SJCRH30 (cell line): Measurements from ENCODE around the gene CRACDL. TPM values are rescaled to one million over a fixed set of nuclear protein-coding genes. Genes with fewer than 3 reads are reported as not detected.

Experiments
- DNase-seq, 2 experiments: peaks; one replicate each; pipeline ENCODE4 v3.0.0-alpha.2; 2015 to 2020
- H3K27ac ChIP-seq: fragments of 250-450 bp; sonication (Bioruptor Pico); 2 replicates; pipeline ENCODE4 v1.5.1; 2020; ENCODE audit warnings: mild to moderate bottlenecking, moderate library complexity
- H3K27me3 ChIP-seq: fragments of 250-450 bp; sonication (Bioruptor Pico); 2 replicates; pipeline ENCODE4 v1.5.1; 2020; ENCODE audit warnings: mild to moderate bottlenecking, moderate library complexity
- H3K36me3 ChIP-seq: fragments of 250-450 bp; sonication (Bioruptor Pico); 2 replicates; pipeline ENCODE4 v1.5.1; 2020; ENCODE audit warnings: mild to moderate bottlenecking, moderate library complexity
- H3K4me1 ChIP-seq: fragments of 250-450 bp; sonication (Bioruptor Pico); 2 replicates; pipeline ENCODE4 v1.5.1; 2020; ENCODE audit warnings: mild to moderate bottlenecking, moderate library complexity
- H3K4me3 ChIP-seq: fragments of 250-450 bp; sonication (Bioruptor Pico); 2 replicates; pipeline ENCODE4 v1.5.1; 2020; ENCODE audit warnings: mild to moderate bottlenecking, moderate library complexity
- H3K9me3 ChIP-seq: fragments of 250-450 bp; sonication (Bioruptor Pico); replicated peaks from 2 replicates; pipeline ENCODE4 v1.5.1; 2020; ENCODE audit warnings: mild to moderate bottlenecking, moderate library complexity
- total RNA-seq: library from RNA; depleted of rRNA; stranded (reverse); fragments of >200 nt; shearing (Covaris generic); gene quantifications from 2 replicates; pipeline ENCODE4 v1.2.3, GENCODE V29; 2014

CRACDL gene
- total RNA-seq, 1 experiment from 2014 or later = not detected

DNA sequence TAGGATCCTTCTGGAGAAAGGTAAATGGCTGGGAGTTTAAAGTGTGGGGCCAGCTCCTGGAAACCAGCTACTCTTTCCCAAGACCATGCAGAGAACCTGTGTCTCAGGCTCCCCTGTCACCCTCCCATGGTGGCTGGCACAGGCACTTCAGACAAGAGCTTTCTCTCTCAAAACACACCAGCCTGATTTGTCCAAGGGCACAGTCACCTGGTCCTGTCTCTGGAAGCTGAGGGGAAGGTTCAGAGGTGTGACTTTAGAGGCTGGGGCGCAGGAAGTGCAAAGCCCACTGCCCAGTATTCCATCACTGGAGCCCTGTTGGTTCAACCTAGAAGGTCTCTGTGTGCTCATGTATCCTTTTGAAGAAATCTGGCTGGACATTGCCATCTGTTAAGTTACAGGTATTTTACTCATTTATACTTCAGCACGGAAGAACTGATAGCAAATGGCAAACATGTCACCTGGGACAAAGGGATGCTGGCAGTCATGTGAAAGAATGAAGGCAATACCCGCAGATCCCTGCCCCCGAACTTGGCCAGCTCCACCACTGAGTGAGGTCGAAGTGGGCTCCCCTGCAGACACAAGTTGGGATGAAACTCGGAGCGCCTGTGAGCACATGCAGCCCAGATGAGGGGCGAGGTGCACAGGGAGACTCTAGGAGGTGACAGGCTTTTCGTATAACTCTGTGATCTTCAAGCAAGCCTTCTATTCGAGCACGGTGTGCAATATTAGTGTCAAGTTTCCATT, 108.2 kb downstream of the CRACDL start:
- Histone ChIP-seq H3K36me3 (no peaks in the 10 kb centered on the region), H3K27ac (no peak overlapping the region), H3K4me3 (no peak overlapping the region), H3K4me1 (no peaks in the 10 kb centered on the region), H3K9me3 (no peaks in the 10 kb centered on the region), H3K27me3 (peaks cover 10% of the 10 kb centered on the region)
- no peak for DNase-seq

DNA sequence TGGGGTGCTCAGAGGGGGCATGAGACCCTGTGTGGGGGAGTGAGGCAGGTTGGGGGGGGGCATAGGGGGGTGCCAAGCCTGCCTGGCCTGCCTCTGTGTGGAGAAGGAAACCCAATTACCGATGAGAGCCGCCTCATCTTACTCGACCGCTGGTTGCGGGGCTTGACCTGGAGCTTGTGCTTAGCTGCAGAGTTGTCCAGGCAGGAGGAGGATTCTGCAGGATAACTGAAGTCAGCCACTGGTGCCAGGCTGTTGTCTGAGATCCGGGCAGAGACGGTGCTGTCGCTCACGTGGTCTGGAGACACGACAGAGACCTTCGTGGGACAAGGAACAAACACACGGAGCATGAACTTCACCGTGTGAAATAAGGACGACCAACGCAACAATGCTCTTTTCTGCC, 109.2 kb downstream of the CRACDL start:
- Histone ChIP-seq H3K4me3 (no peak overlapping the region), H3K4me1 (no peaks in the 10 kb centered on the region), H3K36me3 (no peaks in the 10 kb centered on the region), H3K27me3 (peaks cover 10% of the 10 kb centered on the region), H3K9me3 (no peaks in the 10 kb centered on the region), H3K27ac (no peak overlapping the region)
- no peak for DNase-seq

DNA sequence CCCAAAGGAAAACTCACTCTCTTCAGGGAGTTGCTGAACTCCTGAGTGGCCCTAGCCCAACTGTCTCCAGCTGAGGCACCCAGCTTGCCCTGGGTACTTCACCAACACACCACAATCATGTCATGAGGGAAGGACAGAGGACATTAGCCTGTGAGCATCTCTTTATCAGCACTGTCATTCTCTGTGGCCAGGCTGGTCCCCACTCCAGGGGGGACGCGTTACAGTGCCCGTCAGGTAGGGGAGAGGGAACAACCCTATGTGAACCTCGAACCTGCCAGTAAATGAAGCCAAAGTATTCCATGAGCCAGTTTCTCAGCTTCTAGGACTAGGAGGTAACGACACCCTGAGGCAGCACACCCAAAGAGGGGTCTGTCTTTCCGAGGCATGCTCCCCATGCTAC, 110.2 kb downstream of the CRACDL start:
- no peaks in the 10 kb centered on the region for H3K9me3 ChIP-seq
- no peaks in the 10 kb centered on the region for H3K36me3 ChIP-seq
- H3K27me3 ChIP-seq = peaks cover 10% of the 10 kb centered on the region
- H3K4me3 ChIP-seq = no peak overlapping the region
- H3K4me1 ChIP-seq = no peaks in the 10 kb centered on the region
- H3K27ac ChIP-seq = no peak overlapping the region
- no peak for DNase-seq

DNA sequence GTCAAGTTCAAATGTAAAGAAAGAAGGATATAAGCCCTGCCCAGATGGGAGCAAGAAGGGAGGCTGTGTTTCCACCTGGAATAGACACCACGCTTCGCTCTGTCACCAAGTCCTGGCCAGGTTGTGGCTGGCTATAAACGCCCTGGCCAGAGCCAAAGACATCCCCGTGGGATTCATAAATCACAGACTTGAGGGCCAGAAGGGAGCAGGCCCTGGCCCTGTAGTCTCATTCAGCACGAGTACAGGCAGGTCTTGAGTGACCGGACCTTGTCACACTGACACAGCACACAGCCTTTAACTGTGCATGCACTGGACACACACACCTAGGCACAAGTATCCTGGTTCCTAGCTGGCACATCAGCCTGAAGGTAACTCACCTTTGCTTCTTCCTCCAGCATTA, 110.6 kb downstream of the CRACDL start:
- Histone ChIP-seq H3K4me1 (no peaks in the 10 kb centered on the region), H3K4me3 (no peak overlapping the region), H3K9me3 (no peaks in the 10 kb centered on the region), H3K36me3 (no peaks in the 10 kb centered on the region), H3K27ac (no peak overlapping the region), H3K27me3 (peaks cover 10% of the 10 kb centered on the region)
- DNase-seq = no peak

DNA sequence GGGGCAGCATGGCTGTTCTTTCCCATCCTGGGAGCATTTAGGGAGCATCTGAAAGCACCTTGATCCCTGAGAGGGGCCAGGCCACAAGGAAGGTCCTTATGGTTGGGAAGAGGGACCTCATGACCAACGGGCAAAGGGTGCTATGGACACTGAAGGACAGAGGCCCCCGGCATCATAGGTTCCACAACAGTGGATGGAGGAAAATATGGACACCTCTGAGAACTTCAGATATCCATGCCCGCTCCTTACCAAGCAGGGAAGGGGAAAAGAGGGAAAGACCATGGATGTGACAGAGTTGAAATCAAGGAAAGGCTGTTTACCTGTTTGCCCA, 111.0 kb downstream of the CRACDL start:
- no peak for DNase-seq
- no peak overlapping the region for H3K27ac ChIP-seq

DNA sequence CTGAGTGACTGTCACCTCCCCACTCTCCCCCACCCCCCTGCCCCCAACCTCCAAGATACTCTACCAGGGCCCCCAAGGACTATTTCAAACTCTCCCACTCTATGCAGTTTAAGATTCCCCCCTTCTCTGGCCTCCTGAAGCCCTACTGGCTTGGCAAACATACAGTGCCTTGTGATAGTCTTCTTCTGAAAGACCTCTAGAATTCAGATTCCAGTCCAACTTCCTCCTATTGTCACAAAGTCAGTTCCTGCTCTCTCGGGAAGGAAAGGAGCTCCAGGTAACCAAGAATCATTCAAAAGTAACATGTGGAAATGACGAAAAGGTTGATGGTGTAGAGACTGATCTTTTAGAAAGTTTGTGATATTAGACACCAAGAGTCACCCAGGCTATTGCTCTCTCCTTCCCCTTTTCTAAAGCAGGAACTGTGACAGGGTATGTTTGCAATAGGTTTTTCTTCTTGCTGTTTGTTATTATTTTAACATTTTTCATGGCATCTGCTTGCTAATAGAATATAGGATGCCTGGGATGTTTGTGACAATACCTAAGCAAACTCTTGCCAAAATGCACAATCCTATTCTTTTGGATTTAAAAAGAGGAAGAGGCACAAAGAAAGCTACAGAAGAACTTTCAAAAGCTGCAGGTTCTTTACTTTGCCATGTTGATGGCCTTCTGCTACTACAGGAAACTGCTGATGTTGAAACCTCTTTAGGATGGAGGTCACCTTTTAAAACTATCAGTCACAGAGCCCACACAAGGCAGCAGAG, 111.6 kb downstream of the CRACDL start:
- no peak overlapping the region for H3K4me3 ChIP-seq
- no peak overlapping the region for H3K27ac ChIP-seq
- H3K9me3 ChIP-seq = no peaks in the 10 kb centered on the region
- no peak for DNase-seq
- peaks cover 5% of the 10 kb centered on the region; the same call in 1 of the 2 replicates for H3K27me3 ChIP-seq
- no peaks in the 10 kb centered on the region for H3K4me1 ChIP-seq
- no peaks in the 10 kb centered on the region for H3K36me3 ChIP-seq

More for the DNA sequence above, 111.0 kb downstream of the CRACDL start:
- Histone ChIP-seq H3K4me3 (no peak overlapping the region), H3K4me1 (no peaks in the 10 kb centered on the region), H3K27me3 (peaks cover 10% of the 10 kb centered on the region), H3K36me3 (no peaks in the 10 kb centered on the region), H3K9me3 (no peaks in the 10 kb centered on the region)

DNA sequence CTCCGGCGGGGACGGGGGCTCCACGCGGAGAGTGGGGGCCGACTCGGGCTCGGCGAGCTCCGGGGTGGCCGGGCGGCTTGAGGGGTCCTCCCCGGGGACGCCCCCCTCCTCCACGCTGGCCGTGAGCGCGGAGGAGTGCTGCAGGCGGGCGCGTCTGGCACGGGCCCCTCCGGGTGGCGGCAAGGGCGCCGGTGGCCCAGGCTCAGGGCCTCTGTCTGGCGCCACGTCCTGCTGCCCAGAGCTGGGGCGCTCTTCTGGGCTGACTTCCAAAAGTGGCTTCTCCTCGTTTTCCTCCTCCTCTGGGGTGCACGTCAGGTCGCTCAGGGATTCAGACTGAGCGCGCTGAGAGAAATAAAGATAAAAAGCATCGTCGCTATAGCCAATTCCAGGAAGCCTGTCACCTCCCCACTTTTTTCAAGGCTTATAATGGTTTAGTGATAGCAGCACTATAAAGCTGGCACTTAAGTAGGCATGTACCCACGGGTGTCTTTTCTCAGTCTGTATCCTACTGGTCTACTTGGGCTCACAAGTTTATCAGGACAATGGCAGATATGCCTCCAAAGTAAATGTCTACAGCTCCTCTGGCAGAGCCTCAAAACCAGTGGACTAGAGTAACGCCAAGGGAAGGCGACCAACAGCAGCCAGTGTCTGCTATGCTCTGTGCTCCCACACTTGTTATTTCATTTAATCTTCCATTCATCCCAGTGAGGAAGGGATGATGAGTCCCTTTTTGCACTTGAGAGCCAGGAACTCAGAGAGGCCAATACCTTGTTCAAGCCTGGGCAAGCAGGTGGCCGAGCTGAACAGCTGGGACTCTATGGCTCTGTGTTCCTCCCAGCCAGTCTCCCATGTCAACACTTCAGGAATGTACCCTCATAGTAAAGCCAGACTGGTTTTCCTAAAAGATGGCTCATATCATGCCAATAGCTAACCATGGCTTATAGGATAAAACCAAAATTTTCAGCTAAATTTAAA, 112.5 kb downstream of the CRACDL start:
- Histone ChIP-seq H3K9me3 (no peaks in the 10 kb centered on the region), H3K27ac (no peak overlapping the region), H3K36me3 (no peaks in the 10 kb centered on the region), H3K4me3 (no peak overlapping the region), H3K4me1 (no peaks in the 10 kb centered on the region), H3K27me3 (no peaks in the 10 kb centered on the region)
- no peak for DNase-seq

DNA sequence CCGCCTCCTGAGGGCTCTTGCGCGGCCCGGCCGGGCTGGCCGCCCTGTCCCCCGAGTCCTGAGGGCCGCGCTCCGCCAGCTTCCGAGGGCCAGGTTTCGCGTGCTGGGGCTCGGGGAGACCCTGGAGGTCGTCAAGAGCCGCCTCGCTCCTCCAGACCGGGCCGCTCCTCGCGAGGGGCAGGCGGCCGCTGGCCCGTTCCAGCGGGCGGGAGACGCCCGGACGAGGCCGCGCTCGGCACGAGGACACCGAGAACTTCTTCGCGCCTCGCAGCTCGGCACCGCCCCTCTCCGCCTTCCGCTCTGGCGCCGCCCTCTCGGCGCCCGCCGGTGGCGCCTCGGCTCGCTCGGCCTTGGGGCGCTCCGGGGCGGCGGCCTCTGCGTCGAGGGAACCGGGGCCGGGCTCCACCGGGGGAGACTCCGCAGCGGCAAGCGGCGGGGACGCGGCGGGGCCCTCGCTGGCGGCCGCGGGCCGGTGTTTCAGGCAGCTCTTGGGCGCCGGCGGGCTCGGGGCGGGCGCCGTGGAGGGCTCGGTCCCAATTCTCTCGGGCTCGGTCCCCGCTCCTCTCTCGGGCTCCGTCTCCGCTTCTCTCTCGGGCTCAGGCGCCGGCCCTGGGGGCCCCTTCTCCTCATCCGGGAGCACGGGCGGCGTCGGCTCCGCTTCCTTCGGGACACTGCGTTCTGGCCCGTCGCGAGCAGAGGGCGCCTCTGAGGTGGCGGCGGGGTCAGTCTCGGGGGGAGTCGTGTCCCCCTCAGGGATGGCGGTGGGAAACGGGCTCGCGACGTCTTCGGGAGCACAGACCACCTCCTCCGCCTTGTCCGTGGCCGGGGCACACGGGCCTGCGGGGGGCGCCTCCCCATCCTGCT, 113.5 kb downstream of the CRACDL start:
- Histone ChIP-seq H3K4me3 (no peak overlapping the region), H3K27me3 (no peaks in the 10 kb centered on the region), H3K9me3 (no peaks in the 10 kb centered on the region), H3K4me1 (no peaks in the 10 kb centered on the region), H3K27ac (no peak overlapping the region), H3K36me3 (no peaks in the 10 kb centered on the region)
- DNase-seq = no peak

DNA sequence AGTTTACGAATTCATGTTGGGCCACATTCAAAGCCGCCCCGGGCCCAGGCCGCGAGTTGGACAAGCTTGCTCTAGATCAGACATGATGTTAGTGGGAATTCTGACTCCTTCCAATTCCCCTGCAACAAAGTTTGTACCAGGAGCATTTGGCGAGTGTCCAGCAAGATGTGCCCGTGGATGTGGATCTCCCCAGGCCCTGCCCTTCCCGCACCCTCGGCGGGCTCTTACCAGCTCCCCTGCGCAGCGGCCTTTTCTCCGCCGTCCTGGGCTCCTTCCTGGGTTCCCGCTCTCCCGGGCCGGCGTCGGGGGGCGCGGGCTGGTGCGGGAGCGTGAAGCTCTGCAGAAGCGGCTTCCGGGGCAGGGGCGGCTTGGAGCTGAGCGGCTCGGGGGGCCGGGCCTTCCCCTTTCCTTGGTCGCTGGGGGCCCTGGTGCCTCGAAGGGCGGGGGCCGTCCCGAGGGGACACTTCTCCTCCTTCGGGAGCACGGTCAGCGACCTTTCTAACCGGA, 114.3 kb downstream of the CRACDL start:
- DNase-seq = no peak
- Histone ChIP-seq H3K9me3 (no peaks in the 10 kb centered on the region), H3K27me3 (no peaks in the 10 kb centered on the region), H3K4me1 (no peaks in the 10 kb centered on the region), H3K4me3 (no peak overlapping the region), H3K36me3 (no peaks in the 10 kb centered on the region), H3K27ac (no peak overlapping the region)

DNA sequence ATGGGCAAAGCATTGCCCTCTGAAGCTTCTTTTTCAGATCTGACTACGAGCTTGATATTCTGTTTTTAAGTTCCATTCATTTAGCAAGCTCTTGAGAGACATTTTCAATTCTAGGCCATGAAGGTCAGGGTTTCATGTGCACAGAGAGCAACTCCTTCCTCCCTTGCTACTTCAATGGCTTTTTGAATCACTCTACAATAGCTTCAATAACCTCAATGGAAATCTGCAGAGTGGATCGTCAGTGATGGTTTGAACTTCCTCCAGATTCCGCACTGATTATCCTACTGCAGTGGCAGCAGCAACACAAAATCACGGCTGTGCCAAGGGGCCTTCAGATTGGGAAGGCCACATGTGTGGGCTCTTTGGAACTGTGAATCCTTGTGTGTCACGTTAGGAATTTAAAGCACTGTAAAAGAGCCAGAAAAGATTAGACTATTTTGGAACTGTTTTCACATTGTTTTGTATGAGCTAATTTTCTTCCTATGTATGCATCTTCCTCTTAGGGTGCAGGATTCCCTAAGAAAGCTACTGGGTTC, 116.7 kb downstream of the CRACDL start:
- Histone ChIP-seq H3K4me3 (no peak overlapping the region), H3K27me3 (no peaks in the 10 kb centered on the region), H3K4me1 (no peaks in the 10 kb centered on the region), H3K27ac (no peak overlapping the region), H3K36me3 (no peaks in the 10 kb centered on the region), H3K9me3 (no peaks in the 10 kb centered on the region)
- no peak for DNase-seq

DNA sequence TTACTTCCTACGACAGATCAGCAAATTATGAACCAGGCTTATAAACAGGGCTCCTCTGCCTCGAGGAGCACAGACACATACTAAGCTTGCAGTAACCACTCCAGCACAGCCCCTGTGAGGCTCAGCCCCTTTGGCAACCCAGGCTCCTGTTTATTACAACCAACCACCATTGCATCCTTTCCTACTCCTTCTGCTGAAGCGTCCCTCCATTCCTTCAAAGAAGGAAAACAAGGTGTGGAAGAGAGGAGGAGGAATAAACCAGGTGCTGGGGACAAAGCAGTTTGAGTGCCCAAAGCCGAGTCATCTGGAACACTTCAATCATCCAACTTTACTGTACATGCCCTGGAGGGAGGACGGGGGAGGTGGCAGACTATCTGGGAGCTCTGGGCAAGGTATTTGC, 117.9 kb downstream of the CRACDL start:
- Histone ChIP-seq H3K36me3 (no peaks in the 10 kb centered on the region), H3K27me3 (no peaks in the 10 kb centered on the region), H3K27ac (no peak overlapping the region), H3K9me3 (no peaks in the 10 kb centered on the region), H3K4me3 (no peak overlapping the region), H3K4me1 (no peaks in the 10 kb centered on the region)
- DNase-seq = no peak

DNA sequence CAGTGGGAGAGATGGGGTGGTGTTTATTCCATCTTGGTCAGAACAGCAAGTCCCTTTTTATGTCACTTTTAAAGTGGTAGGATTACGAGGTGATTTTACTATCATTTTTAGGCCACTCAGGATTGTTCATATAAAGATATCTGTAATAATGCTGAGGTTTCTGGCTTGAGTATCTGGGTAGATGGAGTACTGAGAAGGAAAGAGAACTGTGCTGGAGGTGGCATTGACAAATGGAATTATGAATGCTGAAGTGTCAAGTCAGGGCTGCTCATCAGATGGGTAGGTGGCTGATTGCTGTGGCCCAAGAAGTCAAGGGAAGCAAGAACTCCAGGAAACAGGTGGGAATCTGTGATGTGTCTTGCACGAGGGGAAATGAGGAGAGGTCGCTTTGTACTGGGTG, 119.7 kb downstream of the CRACDL start:
- Histone ChIP-seq H3K4me1 (no peaks in the 10 kb centered on the region), H3K27ac (no peak overlapping the region), H3K27me3 (no peaks in the 10 kb centered on the region), H3K4me3 (no peak overlapping the region), H3K9me3 (no peaks in the 10 kb centered on the region), H3K36me3 (no peaks in the 10 kb centered on the region)
- no peak for DNase-seq

DNA sequence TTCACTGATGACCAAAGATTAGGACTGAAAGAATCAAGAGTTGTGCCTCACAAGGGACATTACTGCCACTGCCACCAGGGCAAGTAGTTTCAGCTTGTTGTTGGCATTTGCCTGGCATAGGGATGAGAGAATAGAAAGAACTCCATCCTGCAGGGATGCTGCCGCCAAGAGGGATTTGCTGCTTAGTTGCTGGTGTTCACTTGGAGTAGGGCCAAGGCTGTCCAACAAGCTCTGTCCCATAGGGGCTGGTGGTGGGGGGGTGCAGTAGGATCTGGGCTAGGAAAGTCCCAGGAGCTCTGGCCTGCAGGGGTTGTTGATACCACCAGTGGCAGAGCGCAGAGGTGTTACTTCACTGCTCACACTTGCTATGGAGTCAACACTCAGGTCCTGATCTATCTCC, 120.2 kb downstream of the CRACDL start:
- no peak overlapping the region for H3K4me3 ChIP-seq
- H3K4me1 ChIP-seq = no peaks in the 10 kb centered on the region
- H3K27ac ChIP-seq = no peak overlapping the region
- H3K27me3 ChIP-seq = no peaks in the 10 kb centered on the region
- no peaks in the 10 kb centered on the region for H3K36me3 ChIP-seq
- H3K9me3 ChIP-seq = no peaks in the 10 kb centered on the region
- no peak for DNase-seq

DNA sequence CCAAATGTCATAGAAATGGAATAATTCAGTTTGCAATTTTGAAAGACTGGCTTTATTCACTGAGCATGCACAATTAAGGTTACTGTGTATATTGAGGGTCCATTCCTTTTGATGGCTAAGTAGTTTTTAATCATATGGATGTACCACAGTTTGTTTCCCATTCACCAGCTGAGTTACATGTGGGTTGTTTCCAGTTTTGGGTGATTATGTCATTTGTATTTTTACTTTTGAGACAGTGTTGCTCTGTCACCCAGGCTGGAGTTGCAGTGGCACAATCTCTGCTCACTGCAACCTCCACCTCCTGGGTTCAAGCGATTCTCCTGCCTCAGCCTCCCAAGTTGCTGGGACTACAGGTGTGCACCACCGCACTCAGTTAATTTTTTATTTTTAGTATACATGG, 124.3 kb downstream of the CRACDL start:
- no peaks in the 10 kb centered on the region for H3K36me3 ChIP-seq
- no peak for DNase-seq
- H3K4me3 ChIP-seq = no peak overlapping the region
- no peaks in the 10 kb centered on the region for H3K27me3 ChIP-seq
- no peaks in the 10 kb centered on the region for H3K9me3 ChIP-seq
- no peaks in the 10 kb centered on the region for H3K4me1 ChIP-seq
- no peak overlapping the region for H3K27ac ChIP-seq
